Neural cell (in vitro differentiated cells): ENCODE data around the gene SDK1. TPM values are rescaled to one million over a fixed set of nuclear protein-coding genes. Genes with fewer than 3 reads are reported as not detected.

Source experiments
- H2AFZ ChIP-seq: fragments of 200-600, 300-800 bp; sonication (generic), shearing (Covaris generic); 2 replicates; pipeline ENCODE4 v1.6.0; 2014; ENCODE audit warnings: low read depth, mild to moderate bottlenecking, antibody characterized with exemption, low read length, moderate library complexity
- H3F3A ChIP-seq: fragments of 200-600 bp; shearing (Covaris generic); 2 replicates; pipeline ENCODE4 v1.6.1; 2016; ENCODE audit warnings: mild to moderate bottlenecking, moderate library complexity, mixed read lengths, antibody characterized with exemption, low read length; ENCODE audit not compliant: insufficient read depth, poor library complexity, severe bottlenecking
- H3K27ac ChIP-seq: fragments of 200-600, 300-800 bp; sonication (generic), shearing (Covaris generic); 2 replicates; pipeline ENCODE4 v1.5.1; 2014; ENCODE audit warnings: mild to moderate bottlenecking, low read length, moderate library complexity
- H3K27me3 ChIP-seq: fragments of 300-800, 200-600 bp; sonication (generic), shearing (Covaris generic); 2 replicates; pipeline ENCODE4 v1.6.0; 2014; ENCODE audit warnings: mild to moderate bottlenecking, low read depth, low read length, moderate library complexity; ENCODE audit not compliant: insufficient read depth
- H3K36me3 ChIP-seq: fragments of 300-800, 200-600 bp; sonication (generic), shearing (Covaris generic); 2 replicates; pipeline ENCODE4 v1.5.1; 2014; ENCODE audit warnings: mild to moderate bottlenecking, antibody characterized with exemption, low read length, moderate library complexity; ENCODE audit not compliant: insufficient read depth
- H3K4me2 ChIP-seq: fragments of 300-800, 200-600 bp; sonication (generic), shearing (Covaris generic); 2 replicates; pipeline ENCODE4 v1.6.0; 2014; ENCODE audit warnings: mild to moderate bottlenecking, low read length
- H3K4me3 ChIP-seq: fragments of 300-800, 200-600 bp; sonication (generic), shearing (Covaris generic); 2 replicates; pipeline ENCODE4 v1.5.1; 2014; ENCODE audit warnings: mild to moderate bottlenecking, low read length, moderate library complexity
- H3K79me2 ChIP-seq: fragments of 200-600 bp; shearing (Covaris generic); replicated peaks from 2 replicates; pipeline ENCODE4 v1.6.0; 2014; ENCODE audit warnings: mild to moderate bottlenecking, low read length, moderate library complexity; ENCODE audit not compliant: insufficient read depth
- H3K9ac ChIP-seq: fragments of 300-800, 200-600 bp; sonication (generic), shearing (Covaris generic); 2 replicates; pipeline ENCODE4 v1.6.1; 2016; ENCODE audit warnings: mild to moderate bottlenecking, low read length, mixed read lengths
- H3K9me2 ChIP-seq: fragments of 200-600 bp; shearing (Covaris generic); 2 replicates; pipeline ENCODE4 v1.6.1; 2016; ENCODE audit warnings: mild to moderate bottlenecking, low read length, mixed read lengths; ENCODE audit not compliant: insufficient read depth
- H3K9me3 ChIP-seq: fragments of 200-600, 300-800 bp; sonication (generic), shearing (Covaris generic); 2 replicates; pipeline ENCODE4 v1.6.1; 2016; ENCODE audit warnings: mild to moderate bottlenecking, mixed run types, low read length, moderate library complexity, mixed read lengths
- H4K20me1 ChIP-seq: fragments of 200-600 bp; shearing (Covaris generic); 2 replicates; pipeline ENCODE4 v1.6.1; 2016; ENCODE audit warnings: mild to moderate bottlenecking, mixed run types; ENCODE audit not compliant: insufficient read depth
- EP300 ChIP-seq: fragments of 450-650 bp; conservative IDR thresholded peaks from 2 replicates; pipeline ENCODE4 v1.6.1; 2014; ENCODE audit warnings: antibody characterized with exemption, mild to moderate bottlenecking, moderate library complexity; ENCODE audit not compliant: poor library complexity, severe bottlenecking
- EZH2 ChIP-seq: fragments of 200-600, 300-800 bp; shearing (Covaris generic), sonication (generic); IDR thresholded peaks from 2 replicates; pipeline ENCODE4 v1.6.1; 2014; ENCODE audit warnings: antibody characterized with exemption, low read length, borderline replicate concordance, mild to moderate bottlenecking; ENCODE audit not compliant: insufficient read depth, poor library complexity, severe bottlenecking
- MXI1 ChIP-seq: fragments of 450-650 bp; conservative IDR thresholded peaks from 2 replicates; pipeline ENCODE4 v1.6.1; 2014; ENCODE audit warnings: antibody characterized with exemption, mild to moderate bottlenecking; ENCODE audit not compliant: poor library complexity, severe bottlenecking
- POLR2AphosphoS5 ChIP-seq: IDR thresholded peaks from 2 replicates; pipeline ENCODE4 v1.6.1; 2012
- RAD21 ChIP-seq: fragments of 450-650 bp; conservative IDR thresholded peaks from 2 replicates; pipeline ENCODE4 v1.6.1; 2014; ENCODE audit warnings: antibody characterized with exemption, mild to moderate bottlenecking, moderate library complexity
- SMC3 ChIP-seq: fragments of 450-650 bp; conservative IDR thresholded peaks from 2 replicates; pipeline ENCODE4 v1.6.1; 2014; ENCODE audit warnings: antibody characterized with exemption, mild to moderate bottlenecking, moderate library complexity; ENCODE audit not compliant: poor library complexity
- TAF1 ChIP-seq: IDR thresholded peaks from 2 replicates; pipeline ENCODE4 v1.6.1; 2012; ENCODE audit warnings: low read depth
- polyA plus RNA-seq: library from polyadenylated mRNA; depleted of rRNA; stranded (reverse); fragments of >200 nt; gene quantifications from 2 replicates; pipeline ENCODE4 v1.2.3, GENCODE V29; 2014
- TF ChIP-seq, protein P1 (sequence below): fragments of 450-650 bp; IDR thresholded peaks from 2 replicates; pipeline ENCODE4 v1.5.1; 2014; ENCODE audit warnings: antibody characterized with exemption, mild to moderate bottlenecking, moderate library complexity; ENCODE audit not compliant: poor library complexity, severe bottlenecking
- TF ChIP-seq, protein P2 (sequence below): IDR thresholded peaks from 2 replicates; pipeline ENCODE4 v1.6.1; 2012; ENCODE audit warnings: borderline replicate concordance

SDK1 gene
- polyA plus RNA-seq, 1 donor from 2014 or later, result 2.7 TPM

DNA sequence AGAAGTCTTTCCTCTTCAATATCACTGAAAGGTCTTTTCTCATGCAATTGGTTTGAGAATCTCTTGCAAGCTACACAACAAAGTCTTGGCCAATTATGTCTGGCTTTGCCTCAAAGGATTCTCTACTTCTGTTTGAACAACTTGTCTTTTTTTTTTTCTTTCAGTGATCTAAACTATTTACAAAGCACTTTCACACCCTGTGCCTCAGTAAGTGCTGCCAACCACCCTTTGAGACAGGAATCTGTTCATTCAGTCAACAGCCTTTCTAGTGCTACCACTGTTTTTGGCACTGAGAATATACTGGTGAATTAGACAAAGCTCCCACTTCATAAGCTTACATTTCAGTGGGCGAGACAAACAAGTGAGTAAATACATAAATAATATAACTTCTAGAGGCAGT, 26.9 kb upstream of the SDK1 start:
- Histone ChIP-seq H3K27ac (no peak overlapping the region), H3K79me2 (no peaks in the 10 kb centered on the region), H3K36me3 (no peaks in the 10 kb centered on the region), H4K20me1 (no peaks in the 10 kb centered on the region), H2AFZ (no peak overlapping the region), H3K27me3 (no peaks in the 10 kb centered on the region), H3K9me2 (no peaks in the 10 kb centered on the region), H3F3A (no peaks in the 10 kb centered on the region), H3K4me2 (no peak overlapping the region), H3K9ac (no peak overlapping the region), H3K4me3 (no peak overlapping the region), H3K9me3 (no peaks in the 10 kb centered on the region)
- TF ChIP-seq POLR2AphosphoS5 (no peak), EP300 (no peak), TAF1 (no peak), MXI1 (no peak)
- TF ChIP-seq, protein P1, sequence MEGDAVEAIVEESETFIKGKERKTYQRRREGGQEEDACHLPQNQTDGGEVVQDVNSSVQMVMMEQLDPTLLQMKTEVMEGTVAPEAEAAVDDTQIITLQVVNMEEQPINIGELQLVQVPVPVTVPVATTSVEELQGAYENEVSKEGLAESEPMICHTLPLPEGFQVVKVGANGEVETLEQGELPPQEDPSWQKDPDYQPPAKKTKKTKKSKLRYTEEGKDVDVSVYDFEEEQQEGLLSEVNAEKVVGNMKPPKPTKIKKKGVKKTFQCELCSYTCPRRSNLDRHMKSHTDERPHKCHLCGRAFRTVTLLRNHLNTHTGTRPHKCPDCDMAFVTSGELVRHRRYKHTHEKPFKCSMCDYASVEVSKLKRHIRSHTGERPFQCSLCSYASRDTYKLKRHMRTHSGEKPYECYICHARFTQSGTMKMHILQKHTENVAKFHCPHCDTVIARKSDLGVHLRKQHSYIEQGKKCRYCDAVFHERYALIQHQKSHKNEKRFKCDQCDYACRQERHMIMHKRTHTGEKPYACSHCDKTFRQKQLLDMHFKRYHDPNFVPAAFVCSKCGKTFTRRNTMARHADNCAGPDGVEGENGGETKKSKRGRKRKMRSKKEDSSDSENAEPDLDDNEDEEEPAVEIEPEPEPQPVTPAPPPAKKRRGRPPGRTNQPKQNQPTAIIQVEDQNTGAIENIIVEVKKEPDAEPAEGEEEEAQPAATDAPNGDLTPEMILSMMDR, result no peak

DNA sequence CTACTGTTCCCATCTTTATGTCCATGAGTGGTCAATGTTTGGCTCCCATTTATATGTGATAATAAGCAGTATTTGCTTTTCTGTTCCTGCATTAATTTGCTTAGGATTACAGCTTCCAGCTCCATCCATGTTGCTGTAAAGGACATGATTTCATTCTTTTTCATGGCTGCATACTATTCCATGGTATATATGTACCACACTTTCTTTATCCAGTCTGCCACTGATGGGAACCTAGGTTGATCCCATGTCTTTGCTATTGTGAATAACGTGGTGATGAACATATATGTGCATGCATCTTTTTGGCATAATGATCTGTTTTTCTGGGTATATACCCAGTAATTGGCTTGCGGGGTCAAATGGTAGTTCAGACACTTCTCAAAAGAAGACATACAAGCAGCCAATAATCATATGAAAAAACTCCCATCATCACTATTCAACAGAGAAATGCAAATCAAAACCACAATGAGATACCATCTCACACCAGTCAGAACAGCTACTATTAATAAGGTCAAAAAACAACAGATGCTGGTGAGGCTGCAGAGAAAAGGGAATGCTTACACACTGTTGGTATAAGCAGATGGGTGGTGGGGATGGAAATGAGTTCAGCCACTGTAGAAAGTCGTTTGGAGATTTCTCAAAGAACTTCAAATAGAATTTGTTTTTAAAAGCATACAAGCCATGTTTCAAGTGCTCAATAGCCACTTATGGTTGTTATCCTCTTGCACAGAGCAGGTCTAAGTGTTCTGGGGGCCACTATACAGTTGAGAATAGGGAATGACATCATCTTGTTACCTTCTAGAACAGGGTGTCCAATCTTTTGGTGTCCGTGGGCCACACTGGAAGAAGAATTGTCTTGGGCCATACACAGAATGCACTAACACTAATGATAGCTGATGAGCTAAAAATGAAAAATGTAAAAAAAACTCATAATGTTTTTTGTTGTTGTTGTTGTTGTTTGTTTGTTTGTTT, 23.2 kb upstream of the SDK1 start:
- H3K27me3 ChIP-seq, result no peaks in the 10 kb centered on the region
- no peaks in the 10 kb centered on the region for H4K20me1 ChIP-seq
- H2AFZ ChIP-seq, result no peak overlapping the region
- no peak overlapping the region for H3K9ac ChIP-seq
- no peak overlapping the region for H3K4me2 ChIP-seq
- H3K79me2 ChIP-seq, result no peaks in the 10 kb centered on the region
- H3K27ac ChIP-seq, result no peak overlapping the region
- no peaks in the 10 kb centered on the region for H3K9me3 ChIP-seq
- TF ChIP-seq, protein P1, result no peak
- no peak for TF ChIP-seq EP300
- TF ChIP-seq EZH2, result no peak
- TF ChIP-seq SMC3, result no peak
- TF ChIP-seq, protein P2, sequence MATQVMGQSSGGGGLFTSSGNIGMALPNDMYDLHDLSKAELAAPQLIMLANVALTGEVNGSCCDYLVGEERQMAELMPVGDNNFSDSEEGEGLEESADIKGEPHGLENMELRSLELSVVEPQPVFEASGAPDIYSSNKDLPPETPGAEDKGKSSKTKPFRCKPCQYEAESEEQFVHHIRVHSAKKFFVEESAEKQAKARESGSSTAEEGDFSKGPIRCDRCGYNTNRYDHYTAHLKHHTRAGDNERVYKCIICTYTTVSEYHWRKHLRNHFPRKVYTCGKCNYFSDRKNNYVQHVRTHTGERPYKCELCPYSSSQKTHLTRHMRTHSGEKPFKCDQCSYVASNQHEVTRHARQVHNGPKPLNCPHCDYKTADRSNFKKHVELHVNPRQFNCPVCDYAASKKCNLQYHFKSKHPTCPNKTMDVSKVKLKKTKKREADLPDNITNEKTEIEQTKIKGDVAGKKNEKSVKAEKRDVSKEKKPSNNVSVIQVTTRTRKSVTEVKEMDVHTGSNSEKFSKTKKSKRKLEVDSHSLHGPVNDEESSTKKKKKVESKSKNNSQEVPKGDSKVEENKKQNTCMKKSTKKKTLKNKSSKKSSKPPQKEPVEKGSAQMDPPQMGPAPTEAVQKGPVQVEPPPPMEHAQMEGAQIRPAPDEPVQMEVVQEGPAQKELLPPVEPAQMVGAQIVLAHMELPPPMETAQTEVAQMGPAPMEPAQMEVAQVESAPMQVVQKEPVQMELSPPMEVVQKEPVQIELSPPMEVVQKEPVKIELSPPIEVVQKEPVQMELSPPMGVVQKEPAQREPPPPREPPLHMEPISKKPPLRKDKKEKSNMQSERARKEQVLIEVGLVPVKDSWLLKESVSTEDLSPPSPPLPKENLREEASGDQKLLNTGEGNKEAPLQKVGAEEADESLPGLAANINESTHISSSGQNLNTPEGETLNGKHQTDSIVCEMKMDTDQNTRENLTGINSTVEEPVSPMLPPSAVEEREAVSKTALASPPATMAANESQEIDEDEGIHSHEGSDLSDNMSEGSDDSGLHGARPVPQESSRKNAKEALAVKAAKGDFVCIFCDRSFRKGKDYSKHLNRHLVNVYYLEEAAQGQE, result no peak
- no peak for TF ChIP-seq RAD21
- no peak for TF ChIP-seq MXI1
- no peak for TF ChIP-seq POLR2AphosphoS5
- no peak for TF ChIP-seq TAF1
- no peaks in the 10 kb centered on the region for H3K36me3 ChIP-seq
- no peaks in the 10 kb centered on the region for H3K9me2 ChIP-seq
- H3K4me3 ChIP-seq, result no peak overlapping the region
- no peaks in the 10 kb centered on the region for H3F3A ChIP-seq
